HG03571 (cell line): Measurements from ENCODE around the gene RASL10B.
"Not testable (repeated sequence)": the region's sequence is repeated elsewhere in the genome, so short reads cannot be mapped to it uniquely, and the experiment has no call there.

Experiments
- ATAC-seq: cut with Tn5 transposase; IDR thresholded peaks from one replicate; pipeline ENCODE4 v1.9.1; 2021; ENCODE audit not compliant: unreplicated experiment

The RASL10B gene

DNA sequence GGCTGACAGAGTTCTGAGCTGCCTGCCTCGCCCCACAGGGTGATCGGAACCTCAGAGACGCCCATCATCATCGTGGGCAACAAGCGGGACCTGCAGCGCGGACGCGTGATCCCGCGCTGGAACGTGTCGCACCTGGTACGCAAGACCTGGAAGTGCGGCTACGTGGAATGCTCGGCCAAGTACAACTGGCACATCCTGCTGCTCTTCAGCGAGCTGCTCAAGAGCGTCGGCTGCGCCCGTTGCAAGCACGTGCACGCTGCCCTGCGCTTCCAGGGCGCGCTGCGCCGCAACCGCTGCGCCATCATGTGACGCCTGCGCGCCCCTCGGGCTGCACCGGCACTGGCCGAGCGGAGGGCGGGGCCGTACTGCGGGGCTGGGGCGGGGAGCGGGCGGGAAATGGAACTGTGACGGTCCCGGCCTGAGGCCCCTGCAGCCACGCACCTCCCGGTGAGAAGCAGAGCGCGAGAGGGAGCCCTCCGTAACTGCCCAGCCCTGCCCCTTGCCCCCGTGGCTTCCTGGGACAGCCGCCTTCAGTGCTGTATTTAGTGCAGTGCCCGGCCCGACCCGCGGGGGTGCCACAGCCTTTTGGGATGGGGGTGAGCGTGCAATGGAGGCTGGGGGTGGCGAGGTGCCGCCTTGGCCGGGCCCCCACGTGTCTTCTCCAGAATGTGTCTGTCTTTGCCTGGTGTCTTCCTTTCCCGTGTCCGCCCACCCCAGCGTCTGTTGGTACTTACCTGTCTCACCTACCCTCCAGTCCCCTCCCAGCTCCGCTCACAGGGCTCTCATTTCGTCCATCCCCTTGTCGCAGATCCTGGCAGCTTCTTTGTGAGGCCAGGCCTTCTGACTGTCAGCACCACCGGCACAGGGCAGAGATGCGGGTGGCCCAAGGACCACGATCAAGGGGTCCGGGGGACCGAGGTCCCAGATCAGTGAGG lies 9.8 kb downstream of the RASL10B start:
- no peak for ATAC-seq

- ATAC-seq: no peak
Measured at GRCh38 chr17:35742496-35742895, 11.1 kb downstream of the RASL10B start.

- no peak for ATAC-seq
Measured at GRCh38 chr17:35742896-35743477, 11.5 kb downstream of the RASL10B start.

DNA sequence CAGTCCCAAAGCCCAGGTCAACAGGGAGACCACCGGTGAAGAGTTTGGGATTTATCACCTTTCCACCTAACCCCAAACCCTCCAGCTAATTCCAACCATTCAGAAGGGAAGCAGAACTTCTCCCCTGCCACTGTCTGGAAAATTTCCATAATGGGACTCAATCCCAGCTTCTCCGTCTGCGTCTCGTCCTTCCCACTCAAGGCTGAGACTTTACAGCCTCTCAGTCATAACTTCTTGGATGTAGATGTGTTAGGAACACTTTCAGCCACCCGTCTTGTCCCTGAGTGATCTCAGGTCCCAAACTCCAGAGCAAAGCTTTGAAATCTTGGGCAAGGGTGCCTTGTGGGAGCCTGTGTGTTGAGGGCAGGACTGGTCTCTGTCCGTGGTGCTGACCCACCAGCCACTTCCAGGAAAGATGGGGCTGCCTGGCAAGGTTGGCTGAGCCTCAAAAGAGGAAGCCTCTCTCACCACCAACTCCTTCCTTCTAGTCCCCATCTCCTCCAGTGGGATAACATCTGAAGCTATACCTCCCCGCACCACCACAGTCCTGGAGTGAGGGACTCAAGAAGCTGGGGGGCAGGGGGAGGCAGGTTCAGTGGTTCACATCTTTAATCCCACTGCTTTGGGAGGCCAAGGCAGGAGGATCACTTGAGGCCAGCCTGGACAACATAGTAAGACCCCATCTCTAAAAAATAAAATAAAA lies 12.3 kb downstream of the RASL10B start:
- no peak for ATAC-seq

DNA sequence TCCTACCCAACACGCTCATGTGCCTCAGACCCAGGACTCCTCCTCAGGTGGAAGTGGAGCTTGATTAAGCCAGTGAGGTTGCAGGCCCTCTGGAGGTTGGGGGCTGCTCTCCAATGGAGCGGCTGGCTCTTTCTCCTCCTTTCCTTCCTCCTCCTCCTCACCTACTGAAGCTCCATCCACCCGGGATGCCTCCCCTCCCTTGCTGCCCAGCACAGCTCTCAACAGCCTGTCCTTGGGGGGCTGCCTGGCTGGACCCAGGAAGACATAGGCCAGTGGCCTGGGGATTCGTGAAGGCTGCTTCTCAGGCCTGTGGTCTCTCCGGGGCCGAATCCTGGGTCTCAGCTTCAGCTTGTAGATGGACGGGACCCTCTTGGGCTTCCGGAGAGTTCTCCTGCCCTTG lies 13.4 kb downstream of the RASL10B start:
- no peak for ATAC-seq

GRCh38 chr17:35745246-35745645 lies 13.8 kb downstream of the RASL10B start:
- no peak for ATAC-seq

DNA sequence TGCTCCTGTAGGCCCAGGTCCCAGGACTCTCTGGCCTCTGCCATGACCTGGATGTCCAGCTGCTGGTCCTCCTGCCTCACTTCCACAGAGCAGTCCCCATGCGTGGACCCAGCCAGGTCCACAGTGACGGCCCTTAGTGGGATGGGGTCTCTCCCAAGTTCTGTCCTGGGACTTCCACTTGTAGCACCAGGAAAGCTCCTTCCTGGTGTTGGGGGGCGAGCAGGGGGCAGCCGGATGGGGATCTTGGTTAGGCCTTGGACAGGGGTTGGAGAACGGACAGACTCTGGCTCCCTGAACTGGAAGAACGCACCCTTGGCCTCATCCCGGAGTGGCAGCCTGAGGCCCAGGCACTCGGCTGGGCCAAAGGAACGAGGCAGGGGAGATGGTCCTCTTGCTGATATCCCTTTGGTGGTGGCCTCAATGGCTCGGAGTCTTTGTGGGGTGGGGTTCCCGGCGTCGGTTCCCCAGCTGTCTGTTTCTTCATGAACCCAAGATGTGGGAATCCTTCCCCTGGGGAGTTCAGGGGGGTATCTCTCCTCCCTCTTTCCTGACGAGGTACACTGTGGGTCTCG lies 14.4 kb downstream of the RASL10B start:
- ATAC-seq: no peak

- ATAC-seq: no peak
Measured at GRCh38 chr17:35747540-35748017, 16.1 kb downstream of the RASL10B start.

DNA sequence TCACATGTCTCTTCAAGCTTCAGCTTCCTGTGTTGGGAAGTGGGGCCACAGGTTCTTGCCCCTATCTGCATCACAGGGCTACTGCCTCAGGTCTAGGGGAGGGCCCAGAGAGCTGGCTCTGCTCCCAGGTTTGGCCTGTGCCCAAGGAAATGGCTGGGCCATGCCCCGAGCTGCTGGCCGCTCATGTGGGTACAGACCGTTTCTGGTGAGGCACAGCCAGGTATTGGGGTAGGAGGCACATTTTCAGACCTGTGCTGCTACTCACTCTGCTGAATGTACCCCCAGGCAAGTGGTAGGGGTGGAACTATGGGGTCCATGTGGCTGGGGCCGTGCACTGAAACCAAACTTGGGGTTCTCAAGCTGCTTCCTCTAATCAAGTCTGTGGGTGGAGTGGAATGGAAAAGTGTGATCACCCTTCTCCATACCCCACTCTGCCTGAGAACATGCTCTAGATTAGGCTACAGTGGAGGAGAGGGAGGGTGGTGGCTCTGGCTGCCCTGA lies 17.0 kb downstream of the RASL10B start:
- ATAC-seq: no peak

GRCh38 chr17:35748979-35749378 lies 17.5 kb downstream of the RASL10B start:
- ATAC-seq: no peak

DNA sequence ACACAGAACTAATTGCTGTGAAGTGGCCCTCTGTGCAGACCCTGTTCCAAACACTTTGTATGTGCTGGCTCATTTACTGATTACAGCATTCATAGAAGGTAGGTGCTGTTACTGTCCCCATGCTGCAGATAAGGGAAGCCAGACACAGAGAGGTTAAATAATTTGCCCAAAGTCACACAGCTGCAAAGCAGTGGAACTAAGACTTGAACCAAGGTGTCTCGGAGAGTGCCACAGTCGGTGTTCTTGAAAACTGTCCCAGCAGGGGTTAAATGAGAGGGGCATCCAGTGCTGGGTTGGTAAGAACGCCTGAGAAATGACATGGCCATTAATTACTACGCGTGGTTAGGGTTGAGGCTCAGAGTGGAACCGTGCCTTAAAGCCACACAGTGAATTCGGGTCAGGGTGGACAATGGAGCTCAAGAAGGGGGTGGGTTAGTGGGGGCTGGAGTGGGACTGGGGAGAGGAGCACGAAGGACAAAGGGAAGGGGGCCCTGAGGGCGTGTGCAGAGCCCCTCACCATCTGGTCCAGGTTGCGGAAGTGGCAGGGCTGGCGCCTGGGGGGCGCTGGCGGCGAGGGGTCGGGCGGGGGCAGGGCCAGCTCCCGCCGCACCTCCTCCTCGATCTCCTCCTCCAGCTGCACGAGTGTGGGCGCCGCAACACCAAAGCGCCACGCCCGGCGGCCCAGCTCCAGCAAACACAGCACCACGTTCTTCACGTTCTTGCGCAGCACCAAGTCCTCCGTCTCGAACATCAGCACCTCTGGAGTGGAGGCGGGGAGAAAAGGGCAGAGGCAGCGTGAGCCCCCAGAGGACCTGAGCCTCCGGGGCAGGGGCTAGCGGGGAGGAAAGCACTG lies 18.3 kb downstream of the RASL10B start:
- ATAC-seq: no peak

DNA sequence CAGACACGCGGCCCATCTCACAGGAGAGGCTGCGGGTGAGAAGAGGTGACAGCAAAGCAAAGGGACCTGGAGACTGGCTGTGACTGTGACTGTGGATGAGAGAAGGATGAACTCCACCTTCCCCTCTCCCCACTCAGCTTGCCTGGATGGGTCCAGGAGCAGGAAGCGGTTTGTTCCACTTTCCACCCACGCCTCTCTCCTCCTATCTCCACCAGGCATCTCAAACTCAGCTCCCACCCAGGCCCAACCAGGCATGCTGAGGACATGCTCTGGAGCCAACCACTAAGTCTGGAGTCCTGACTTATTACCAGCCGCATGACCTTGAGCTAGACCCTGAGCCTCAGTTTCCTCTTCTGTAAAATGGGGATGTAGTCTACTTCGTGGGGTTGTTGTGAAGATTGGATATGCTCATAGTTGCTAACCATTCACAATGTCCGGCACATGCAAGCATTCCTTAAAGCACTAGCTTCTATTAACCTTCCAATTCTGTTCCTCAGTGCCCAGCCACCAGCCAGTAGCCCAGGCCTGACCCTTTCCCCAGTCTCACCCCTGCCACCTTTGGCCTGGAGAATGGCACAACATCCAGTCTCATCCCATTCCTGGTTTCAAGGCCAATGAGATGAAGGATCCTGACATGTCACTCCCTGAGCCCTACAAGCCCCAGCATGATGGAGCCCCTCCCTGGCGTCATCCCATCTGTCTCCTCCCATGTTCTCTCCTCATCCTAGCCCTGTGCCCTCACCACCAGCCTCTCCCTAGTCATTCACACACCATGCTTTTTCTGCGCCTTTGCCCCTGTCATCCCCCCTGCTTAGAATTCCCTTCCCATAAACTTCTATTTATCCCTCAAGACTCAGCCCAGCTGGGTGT lies 19.3 kb downstream of the RASL10B start:
- ATAC-seq: no peak

DNA sequence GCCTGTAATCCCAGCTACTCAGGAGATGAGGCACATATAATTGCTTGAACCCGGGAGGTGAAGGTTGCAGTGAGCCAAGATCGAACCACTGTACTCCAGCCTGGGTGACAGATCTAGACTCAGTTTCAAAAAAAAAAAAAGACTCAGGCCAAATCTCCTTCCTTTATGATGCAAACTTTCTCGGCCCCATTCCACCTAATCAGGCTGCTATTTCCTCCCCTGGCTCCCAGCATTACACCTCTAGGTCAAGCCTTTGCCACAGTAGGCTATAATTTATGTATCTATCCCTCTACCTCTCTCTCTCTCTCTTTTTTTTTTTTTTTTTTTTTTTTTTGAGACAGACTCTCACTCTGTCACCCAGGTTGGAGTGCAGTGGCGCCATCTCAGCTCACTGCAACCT lies 20.1 kb downstream of the RASL10B start:
- ATAC-seq: not testable (repeated sequence)

DNA sequence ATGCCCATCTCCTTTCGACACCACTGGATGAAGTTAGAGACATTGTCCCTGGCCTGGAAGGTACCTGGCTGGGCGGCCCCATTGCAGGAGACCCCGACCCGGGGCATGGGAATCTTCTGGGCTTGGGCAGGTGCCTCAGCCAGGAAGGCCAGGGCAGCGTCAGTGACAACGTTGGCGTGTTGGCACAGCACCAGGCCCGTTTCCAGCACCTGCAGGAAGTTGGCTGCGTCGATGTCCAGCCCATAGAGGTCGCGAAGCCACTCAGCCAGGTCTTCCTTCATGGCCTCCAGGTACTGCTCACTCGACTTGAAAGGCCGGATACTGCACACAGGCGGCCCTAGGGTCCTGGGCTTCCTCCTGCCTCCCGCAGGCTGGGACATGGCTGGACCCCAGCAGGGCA lies 21.0 kb downstream of the RASL10B start:
- ATAC-seq: no peak

DNA sequence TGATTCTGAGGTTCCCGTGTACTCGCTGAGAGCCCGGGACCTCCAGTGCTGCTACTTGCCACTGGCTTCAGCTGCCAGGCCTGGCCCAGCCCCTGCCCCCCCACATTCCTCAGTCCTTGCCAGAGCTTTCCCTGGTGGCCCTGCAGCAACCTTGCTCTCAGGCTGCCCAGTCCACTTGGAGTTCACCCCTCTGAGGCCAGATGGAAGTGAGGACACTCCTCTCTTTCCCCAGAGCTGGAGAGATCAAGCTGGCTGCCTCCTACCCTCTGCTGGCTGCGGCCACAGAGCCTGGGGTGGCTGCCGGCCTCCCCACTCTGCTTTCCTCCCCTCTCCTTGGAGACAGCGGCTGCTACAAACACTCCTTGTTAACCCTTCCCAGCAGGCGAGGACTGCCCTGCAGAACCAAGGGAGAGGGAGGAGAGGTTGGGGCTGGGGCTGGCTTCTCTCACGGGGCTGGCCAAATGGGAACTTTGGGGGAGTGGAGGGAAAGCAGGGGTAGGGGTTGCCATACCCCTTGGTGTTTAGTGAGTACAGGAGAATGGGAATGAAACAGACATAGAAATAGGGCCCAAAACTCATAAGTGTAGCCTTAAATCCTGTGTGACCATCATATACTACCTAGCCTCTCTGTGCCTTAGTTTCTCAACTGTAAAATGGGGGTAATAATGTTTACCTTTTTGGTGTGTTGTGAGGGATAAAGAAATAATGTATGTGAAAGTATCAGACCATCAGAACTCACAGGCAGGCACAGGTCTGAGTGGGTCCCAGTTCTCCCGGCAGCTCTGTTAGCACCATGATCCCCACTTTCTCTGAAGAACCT lies 21.7 kb downstream of the RASL10B start, which contains the start of gene GAS2L2:
TSS of gene GAS2L2 (minus strand) at position 295 of the 820 bp plus-strand sequence. CDS start 389 bp downstream, outside the sequence.
- ATAC-seq: no peak

GRCh38 chr17:35757243-35757642 lies 25.8 kb downstream of the RASL10B start:
- no peak for ATAC-seq

GRCh38 chr17:35760587-35760986 lies 29.1 kb downstream of the RASL10B start, which contains the start of gene C17orf50:
Gene C17orf50 (plus strand): TSS chr17:35760887. CDS start chr17:35760942, 55 bp downstream.
- ATAC-seq: no peak

DNA sequence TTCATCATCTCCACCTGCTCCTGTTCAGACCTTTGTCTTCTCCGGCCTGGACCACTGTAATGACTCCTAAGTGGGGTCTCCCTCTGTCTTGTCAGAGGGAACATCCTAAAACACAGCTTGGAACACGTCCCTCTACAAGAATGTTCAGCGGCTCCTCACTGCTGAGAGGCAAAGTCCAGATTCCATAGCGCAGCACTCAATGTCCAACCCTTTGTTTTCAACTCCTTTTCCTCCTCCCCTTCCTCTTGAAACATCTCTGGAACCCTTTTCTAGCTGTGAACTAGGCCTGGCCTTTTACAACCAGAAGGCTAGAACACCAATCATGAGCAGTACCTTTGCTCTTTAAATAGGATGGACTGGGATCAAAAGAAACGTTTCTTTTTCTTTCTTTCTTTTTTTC lies 30.2 kb downstream of the RASL10B start:
- no peak for ATAC-seq
